HCT116 (cell line): ENCODE results near the gene MGST2.

ENCODE experiments used
- CTCF ChIP-seq, 3 experiments: fragments of 200-600 bp in 1 of 3; sonication (generic) in 1 of 3; IDR thresholded peaks in 2 of 3; conservative IDR thresholded peaks in 1 of 3; 2 replicates each; pipeline ENCODE4 v1.5.1; 2012 to 2017; ENCODE audit warnings: low read depth in 2 of 3, low read length in 2 of 3, antibody characterized with exemption in 1 of 3, borderline replicate concordance in 1 of 3, control low read depth in 1 of 3, mild to moderate bottlenecking in 1 of 3, mixed read lengths in 1 of 3, mixed run types in 1 of 3, moderate library complexity in 1 of 3; ENCODE audit not compliant: insufficient read depth in 1 of 3
- EZH2 ChIP-seq: fragments of 200-600 bp; sonication (generic); IDR thresholded peaks from 2 replicates; pipeline ENCODE4 v1.6.1; 2017; ENCODE audit warnings: antibody characterized with exemption, mixed run types
- POLR2AphosphoS5 ChIP-seq: IDR thresholded peaks from 2 replicates; pipeline ENCODE4 v1.6.1; 2011; ENCODE audit warnings: mild to moderate bottlenecking, low read depth, low read length, moderate library complexity
- YY1 ChIP-seq: IDR thresholded peaks from 2 replicates; pipeline ENCODE4 v1.6.1; 2011; ENCODE audit warnings: low read length, low read depth, moderate library complexity, mild to moderate bottlenecking; ENCODE audit not compliant: insufficient replicate concordance; ENCODE audit errors: extremely low read depth

DNA sequence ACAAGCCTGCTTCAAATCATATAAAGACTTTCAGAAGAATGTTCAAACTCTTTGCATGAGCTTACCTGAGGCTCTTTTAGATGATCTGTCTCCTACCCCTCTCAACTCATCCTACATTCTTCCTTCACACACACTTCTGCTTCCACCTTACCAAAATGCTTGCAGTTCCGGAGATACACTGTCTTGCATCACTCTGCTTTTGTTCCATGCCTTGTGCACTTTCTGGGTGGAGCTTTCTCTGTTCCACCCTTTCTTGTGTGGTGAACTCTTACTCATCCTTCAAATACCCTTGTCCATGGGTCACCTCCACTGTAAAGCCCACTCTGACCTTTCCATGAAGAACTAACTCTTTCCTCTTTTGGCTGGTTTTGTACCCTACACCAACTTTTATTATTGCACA is 18.4 kb upstream of the MGST2 start:
- TF ChIP-seq CTCF (IDR thresholded peaks at IDR 0.05 in 2 of 3, conservative IDR thresholded peaks at IDR 0.05 in 1 of 3; ENCODE audit: borderline replicate concordance in 1 of 3, insufficient read depth in 1 of 3, low read depth in 2 of 3, low read length in 2 of 3) (no peak), POLR2AphosphoS5 (no peak), EZH2 (no peak), YY1 (no peak)
